Measurements from ENCODE around the gene CNN2.

The CNN2 gene

GRCh38 chr19:1066748-1067340 is 40.4 kb downstream of the CNN2 start, which contains the start of gene ARHGAP45:
Gene ARHGAP45, plus strand, starts transcription at chr19:1067167. Its CDS starts 239 bp downstream, at chr19:1067406.
- DNase-seq, result no peak

GRCh38 chr19:1067341-1067957 is 41.0 kb downstream of the CNN2 start:
- no peak for DNase-seq

- DNase-seq, result no peak
These were observed 41.9 kb downstream of the CNN2 start for GRCh38 chr19:1068009-1069001.

GRCh38 chr19:1069009-1069779 is 42.8 kb downstream of the CNN2 start:
- no peak for DNase-seq

DNA sequence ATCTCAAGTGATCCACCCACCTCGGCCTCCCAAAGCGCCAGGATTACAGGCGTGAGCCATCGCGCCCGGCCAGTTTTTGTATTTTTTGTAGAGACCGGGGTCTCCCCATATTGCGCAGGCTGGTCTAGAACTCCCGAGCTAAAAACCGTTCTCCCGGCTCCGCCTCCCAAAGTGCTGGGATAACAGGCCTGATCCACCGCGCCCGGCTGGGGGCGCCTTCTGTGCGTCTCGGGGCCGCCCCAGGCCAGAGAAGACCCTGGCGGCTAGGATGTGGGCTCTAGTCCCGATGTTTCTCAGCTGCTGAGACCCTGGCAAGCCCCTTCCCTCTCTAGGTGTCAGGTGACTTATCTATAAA is 44.1 kb downstream of the CNN2 start:
- no peak for DNase-seq

DNA sequence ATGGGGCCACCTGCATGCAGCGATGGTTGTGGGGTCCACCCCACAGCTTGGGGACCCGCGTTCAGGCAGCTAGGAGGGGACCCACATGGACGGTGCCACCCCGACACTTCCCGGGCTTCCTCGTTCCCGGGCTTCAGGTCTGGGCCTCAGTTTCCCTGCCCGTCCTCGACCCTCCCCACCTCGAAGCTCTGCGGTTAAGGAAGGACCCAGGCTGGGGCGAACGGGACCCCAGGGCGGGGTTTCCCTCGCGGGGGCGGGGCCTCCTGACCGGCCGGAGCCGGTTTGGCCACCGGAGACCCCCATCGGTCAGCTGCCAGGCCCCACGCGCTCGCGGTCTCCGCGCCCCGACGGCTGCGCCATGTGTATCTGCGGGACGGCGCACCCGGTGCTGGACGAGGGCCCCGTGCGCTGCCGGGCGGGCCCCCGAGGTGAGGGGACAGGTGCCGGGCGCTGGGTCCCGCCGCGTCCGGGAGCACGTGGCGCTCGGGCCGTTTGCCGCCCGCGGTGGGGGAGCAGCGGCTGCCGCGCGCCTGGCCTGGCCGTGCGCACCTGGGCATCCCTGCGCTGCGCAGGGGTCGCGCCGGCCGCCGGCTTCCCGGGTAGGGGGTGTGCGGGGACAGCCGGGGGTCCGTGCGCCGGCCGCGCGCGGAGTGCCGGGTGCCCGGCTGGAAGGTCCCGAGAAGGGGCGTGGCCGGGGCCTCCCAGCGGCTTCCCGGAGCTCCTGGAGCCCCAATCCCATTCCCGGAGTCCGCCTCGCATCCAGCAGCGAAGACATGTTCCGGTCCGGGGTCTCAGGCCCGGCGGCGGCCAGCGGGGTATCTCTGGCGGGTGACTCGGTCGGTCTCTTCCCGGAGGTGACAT is 44.8 kb downstream of the CNN2 start:
- DNase-seq, result no peak

DNA sequence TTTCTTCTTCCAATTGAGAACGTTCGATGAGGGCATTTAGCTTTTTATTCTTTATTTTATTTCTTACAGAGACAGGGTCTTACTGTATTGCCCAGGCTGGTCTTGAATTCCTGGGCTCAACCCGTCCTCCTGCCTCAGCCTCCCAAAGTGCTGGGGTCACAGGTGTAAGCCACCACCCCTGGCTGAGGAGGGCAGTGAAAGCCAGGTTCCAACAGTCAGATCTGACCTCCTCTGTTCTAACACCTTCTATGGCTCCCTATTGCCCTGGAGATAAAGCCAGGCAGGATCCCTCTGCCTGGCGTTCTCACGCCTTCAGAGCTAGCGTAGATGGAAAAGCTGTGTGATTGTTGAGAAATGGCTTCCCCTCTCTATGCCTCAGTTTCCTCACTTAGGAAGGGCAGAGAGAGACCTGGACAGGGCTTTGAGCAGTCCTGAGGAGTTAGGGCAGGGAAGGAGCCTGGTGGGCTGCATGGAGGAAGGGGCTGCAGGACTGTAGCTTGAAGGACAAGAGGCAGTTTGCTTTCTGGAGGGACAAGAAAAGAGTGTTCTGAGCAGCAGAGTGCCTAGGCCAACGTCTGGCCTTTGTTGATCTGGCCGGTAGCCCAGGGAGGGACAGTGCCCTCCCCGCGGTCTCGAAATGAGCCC is 46.1 kb downstream of the CNN2 start:
- no peak for DNase-seq

GRCh38 chr19:1073063-1073955 is 46.9 kb downstream of the CNN2 start:
- no peak for DNase-seq

DNA sequence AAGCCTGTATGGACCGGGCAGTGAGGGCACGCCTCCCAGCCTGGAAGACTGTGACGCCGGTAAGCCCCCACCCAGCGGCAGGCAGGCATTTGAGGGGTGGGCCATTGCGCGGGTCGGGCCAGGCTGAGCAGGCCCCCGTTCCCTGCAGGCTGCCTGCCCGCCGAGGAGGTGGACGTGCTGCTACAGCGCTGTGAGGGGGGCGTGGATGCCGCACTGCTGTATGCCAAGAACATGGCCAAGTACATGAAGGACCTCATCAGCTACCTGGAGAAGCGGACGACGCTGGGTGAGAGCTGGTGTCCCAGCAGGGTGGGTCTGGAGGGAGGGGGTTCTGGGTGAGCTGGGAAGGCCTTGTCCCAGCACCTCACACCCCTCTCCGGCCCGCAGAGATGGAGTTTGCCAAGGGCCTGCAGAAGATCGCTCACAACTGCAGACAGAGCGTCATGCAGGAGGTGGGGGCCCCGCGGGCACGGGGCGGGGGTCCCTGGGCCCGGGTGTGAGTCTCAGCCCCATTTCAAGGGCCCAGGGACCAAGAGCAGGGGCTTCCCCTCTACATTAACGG is 47.6 kb downstream of the CNN2 start:
- no peak for DNase-seq

DNA sequence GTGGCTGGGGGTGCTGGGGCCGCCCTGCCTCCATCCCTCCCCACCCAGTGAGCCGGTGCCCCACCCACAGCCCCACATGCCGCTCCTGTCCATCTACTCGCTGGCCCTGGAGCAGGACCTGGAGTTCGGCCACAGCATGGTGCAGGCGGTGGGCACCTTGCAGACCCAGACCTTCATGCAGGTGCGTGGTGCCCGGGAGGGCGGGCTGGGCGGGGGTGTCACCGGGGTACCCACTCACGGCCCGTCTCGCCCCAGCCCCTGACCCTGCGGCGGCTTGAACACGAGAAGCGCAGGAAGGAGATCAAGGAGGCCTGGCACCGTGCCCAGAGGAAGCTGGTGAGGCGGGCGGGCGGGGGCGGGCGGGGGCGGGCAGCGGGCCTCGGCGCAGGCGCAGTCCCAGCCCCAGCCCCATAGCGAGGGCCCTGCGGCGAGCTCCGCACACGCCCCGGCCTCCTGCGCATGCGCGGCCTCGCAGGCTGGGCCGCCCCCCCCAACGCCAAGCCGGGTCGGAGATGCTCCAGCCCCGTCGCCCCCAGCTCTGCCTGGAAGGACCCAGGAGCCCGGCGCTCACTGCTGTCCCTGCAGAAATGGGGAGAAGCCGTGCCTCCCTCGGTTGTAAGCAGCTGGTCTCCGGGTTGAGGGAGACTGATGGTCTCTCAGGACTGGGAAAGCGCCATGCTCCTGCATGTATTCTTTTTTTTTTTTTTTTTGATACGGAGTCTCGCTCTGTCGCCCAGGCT is 48.3 kb downstream of the CNN2 start:
- no peak for DNase-seq

DNA sequence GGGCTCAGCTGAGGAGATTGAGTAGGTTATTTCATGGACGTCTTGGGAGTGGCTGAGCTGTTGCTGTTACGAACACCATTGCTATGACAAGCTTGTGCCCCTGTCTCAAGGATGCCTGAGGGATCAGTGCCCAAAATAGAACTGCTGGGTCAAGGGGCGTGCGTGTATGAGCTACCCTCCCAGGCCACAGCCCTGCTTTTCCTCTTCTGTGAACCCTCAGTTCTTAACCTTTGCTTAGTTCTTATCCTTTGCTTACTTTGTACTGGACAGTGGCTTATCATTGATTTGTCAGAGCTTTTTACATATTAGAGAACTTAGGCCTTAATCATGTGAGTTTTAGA is 49.6 kb downstream of the CNN2 start:
- DNase-seq, result no peak

GRCh38 chr19:1076951-1077350 is 50.5 kb downstream of the CNN2 start:
- DNase-seq, result no peak

GRCh38 chr19:1079566-1080111 is 53.2 kb downstream of the CNN2 start:
- DNase-seq, result no peak

DNA sequence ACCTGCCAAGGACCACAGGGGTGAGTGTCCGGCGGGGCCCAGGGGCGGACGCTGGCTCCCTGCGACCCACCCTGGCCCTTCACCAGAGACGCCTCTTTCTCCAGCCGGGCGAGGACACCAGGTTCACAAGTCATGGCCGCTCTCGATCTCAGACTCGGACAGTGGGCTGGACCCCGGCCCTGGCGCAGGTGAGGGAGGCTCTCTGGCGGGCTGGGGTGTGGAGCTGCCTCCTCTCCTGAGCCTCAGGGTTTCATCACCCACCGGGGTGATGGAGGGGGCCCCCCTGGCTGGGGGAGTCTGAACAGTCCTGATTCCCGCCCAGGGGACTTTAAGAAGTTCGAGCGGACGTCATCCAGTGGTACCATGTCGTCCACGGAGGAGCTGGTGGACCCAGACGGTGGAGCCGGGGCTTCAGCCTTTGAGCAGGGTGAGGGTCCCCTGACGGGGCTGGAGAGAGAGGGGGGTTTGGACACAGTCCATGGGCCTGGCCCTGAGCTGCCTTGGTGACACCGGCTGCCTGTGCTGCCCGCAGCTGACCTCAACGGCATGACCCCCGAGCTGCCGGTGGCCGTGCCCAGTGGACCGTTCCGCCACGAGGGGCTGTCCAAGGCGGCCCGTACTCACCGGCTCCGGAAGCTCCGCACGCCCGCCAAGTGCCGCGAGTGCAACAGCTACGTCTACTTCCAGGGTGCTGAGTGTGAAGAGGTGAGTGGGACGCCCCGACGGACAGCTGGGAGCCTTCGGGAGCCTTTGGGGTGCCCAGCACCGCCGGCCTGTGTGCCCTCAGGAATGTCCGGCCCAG is 54.2 kb downstream of the CNN2 start:
- no peak for DNase-seq

GRCh38 chr19:1081301-1082164 is 55.1 kb downstream of the CNN2 start:
- no peak for DNase-seq

DNA sequence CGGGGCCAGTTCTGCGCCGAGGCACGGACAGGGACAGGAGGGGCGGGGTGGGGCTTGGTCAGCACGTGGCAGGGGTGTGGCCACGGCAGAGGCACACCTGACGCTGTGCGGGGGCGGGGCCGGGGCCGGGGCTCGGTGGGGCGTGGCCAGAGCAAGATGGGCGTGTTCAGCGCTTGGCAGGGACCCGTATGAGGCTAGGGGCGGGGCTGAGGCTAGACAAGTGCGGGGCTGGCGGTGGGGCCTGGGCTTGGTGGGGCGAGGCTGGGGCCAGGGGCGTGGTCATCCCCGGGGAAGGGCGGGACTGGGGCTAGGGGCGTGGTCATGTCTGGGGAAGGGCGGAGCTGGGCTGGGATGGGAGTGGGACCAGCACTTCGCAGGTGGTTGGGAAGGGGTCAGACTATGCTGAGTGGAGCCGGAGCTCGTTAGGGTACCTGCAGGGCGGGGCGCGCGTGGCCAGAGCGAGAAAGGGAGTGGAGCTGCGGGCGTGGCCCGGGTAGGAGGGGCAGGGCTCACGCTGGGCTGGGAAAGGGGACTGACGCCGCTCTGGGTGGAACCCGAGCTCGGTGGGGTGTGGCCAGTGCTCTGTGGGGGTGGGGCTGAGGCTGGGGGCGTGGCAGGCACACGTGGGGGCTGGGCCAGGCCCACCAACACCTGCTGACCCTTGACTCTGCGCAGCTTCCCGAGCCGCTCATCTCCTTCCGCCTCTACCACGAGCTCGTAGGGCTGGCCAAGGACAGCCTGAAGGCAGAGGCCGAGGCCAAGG is 55.9 kb downstream of the CNN2 start:
- peak; percentile 19 for DNase-seq

All from fibroblast of skin of back (primary cell).